Fibroblast of lung (primary cell): ENCODE measurements around the gene KCP. TPM values are rescaled to one million over a fixed set of nuclear protein-coding genes. Genes with fewer than 3 reads are reported as not detected.

Experiments
- DNase-seq, 2 donors: peaks; one replicate each; pipeline versions ENCODE4 v3.0.0 to v3.0.0-alpha.2; 2010; ENCODE audit warnings: low read depth in 2 of 2
- H2AFZ ChIP-seq: 2 replicates; pipeline ENCODE4 v1.5.1; 2012; ENCODE audit warnings: low read length, control low read depth, inconsistent platforms
- H3K27ac ChIP-seq: 2 replicates; pipeline ENCODE4 v1.5.1; 2011; ENCODE audit warnings: low read length, control low read depth; ENCODE audit not compliant: insufficient read depth
- H3K27me3 ChIP-seq: 2 replicates; pipeline ENCODE4 v1.5.1; 2011; ENCODE audit warnings: mild to moderate bottlenecking, low read length; ENCODE audit not compliant: control insufficient read depth, insufficient read depth
- H3K36me3 ChIP-seq: 2 replicates; pipeline ENCODE4 v1.5.1; 2011; ENCODE audit warnings: low read length; ENCODE audit not compliant: control insufficient read depth, insufficient read depth
- H3K4me1 ChIP-seq: 2 replicates; pipeline ENCODE4 v1.5.1; 2011; ENCODE audit warnings: low read length; ENCODE audit not compliant: control insufficient read depth, insufficient read depth; ENCODE audit errors: extremely low read depth
- H3K4me2 ChIP-seq: 2 replicates; pipeline ENCODE4 v1.5.1; 2011; ENCODE audit warnings: low read length, control low read depth; ENCODE audit not compliant: insufficient read depth; ENCODE audit errors: extremely low read depth
- H3K4me3 ChIP-seq, 4 experiments: fragments of 200-600 bp in 1 of 4; sonication (generic) in 1 of 4; replicated peaks in 1 of 4; 2 replicates each; pipeline ENCODE4 v1.5.1; 2011 to 2016; ENCODE audit warnings: low read length in 4 of 4, low read depth in 3 of 4, mild to moderate bottlenecking in 3 of 4, control low read depth in 2 of 4, inconsistent platforms in 1 of 4, mixed read lengths in 1 of 4; ENCODE audit not compliant: insufficient read depth in 1 of 4; ENCODE audit errors: control extremely low read depth in 1 of 4
- H3K79me2 ChIP-seq: 2 replicates; pipeline ENCODE4 v1.5.1; 2012; ENCODE audit warnings: mild to moderate bottlenecking, low read length, inconsistent platforms; ENCODE audit not compliant: control insufficient read depth, insufficient read depth
- H3K9ac ChIP-seq: 2 replicates; pipeline ENCODE4 v1.5.1; 2011; ENCODE audit warnings: mild to moderate bottlenecking, low read length, control low read depth; ENCODE audit not compliant: insufficient read depth
- H3K9me3 ChIP-seq: 2 replicates; pipeline ENCODE4 v1.5.1; 2012; ENCODE audit warnings: low read depth, low read length; ENCODE audit not compliant: control insufficient read depth, insufficient read depth
- H4K20me1 ChIP-seq: 2 replicates; pipeline ENCODE4 v1.5.1; 2011; ENCODE audit warnings: low read length; ENCODE audit not compliant: control insufficient read depth, insufficient read depth; ENCODE audit errors: extremely low read depth
- CTCF ChIP-seq, 2 donors: IDR thresholded peaks in 1 of 2; conservative IDR thresholded peaks in 1 of 2; 1 replicate in 1 of 2; 2 replicates in 1 of 2; pipeline ENCODE4 v1.5.1; 2011 to 2012; ENCODE audit warnings: low read length in 2 of 2, control low read depth in 1 of 2, inconsistent platforms in 1 of 2, low read depth in 1 of 2, mild to moderate bottlenecking in 1 of 2
- EZH2 ChIP-seq: IDR thresholded peaks from 2 replicates; pipeline ENCODE4 v1.5.1; 2012; ENCODE audit warnings: low read length, control low read depth, mild to moderate bottlenecking; ENCODE audit errors: missing control alignments
- polyA plus RNA-seq, 2 donors: library from polyadenylated mRNA; depleted of rRNA in 1 of 2; stranded (reverse) in 1 of 2; unstranded in 1 of 2; fragments of >200 nt; gene quantifications; 2 replicates each; pipeline ENCODE4 v1.2.1, GENCODE V29; 2011 to 2012; ENCODE audit warnings: missing spikeins in 1 of 2
- total RNA-seq: library from RNA; depleted of rRNA; stranded (reverse); fragments of >200 nt; gene quantifications from 2 replicates; pipeline ENCODE4 v1.2.1, GENCODE V29; 2014

The KCP gene
- total and polyA plus RNA-seq, 2 donors (not counting 1 experiment from before 2014, with no cell fraction given): 0.08 to 0.50 TPM

- Histone ChIP-seq H4K20me1 (no peaks in the 10 kb centered on the region), H3K79me2 (no peaks in the 10 kb centered on the region), H3K4me2 (no peak overlapping the region), H3K27me3 (no peaks in the 10 kb centered on the region), H3K27ac (no peak overlapping the region), H3K36me3 (peaks cover 5% of the 10 kb centered on the region), H3K4me3 (no peak overlapping the region), H2AFZ (no peak overlapping the region), H3K9ac (no peak overlapping the region), H3K9me3 (no peaks in the 10 kb centered on the region), H3K4me1 (no peaks in the 10 kb centered on the region)
- DNase-seq: peak; percentile 50 to 83
- TF ChIP-seq EZH2 (no peak), CTCF (conservative IDR thresholded peaks at IDR 0.05 in 1 of 2, IDR thresholded peaks at IDR 0.05 in 1 of 2; ENCODE audit: low read depth in 1 of 2, low read length in 2 of 2) (no peak)
These were observed 44.6 kb upstream of the KCP start for GRCh38 chr7:128954830-128955802.

GRCh38 chr7:128954150-128954549, 43.6 kb upstream of the KCP start:
- Histone ChIP-seq H3K27ac (no peak overlapping the region), H3K9me3 (no peaks in the 10 kb centered on the region), H2AFZ (no peak overlapping the region), H3K36me3 (peaks cover 5% of the 10 kb centered on the region), H3K79me2 (no peaks in the 10 kb centered on the region), H3K27me3 (no peaks in the 10 kb centered on the region), H3K9ac (no peak overlapping the region), H3K4me3 (no peak overlapping the region), H4K20me1 (no peaks in the 10 kb centered on the region), H3K4me2 (no peak overlapping the region), H3K4me1 (no peaks in the 10 kb centered on the region)
- TF ChIP-seq EZH2 (no peak), CTCF (conservative IDR thresholded peaks at IDR 0.05 in 1 of 2, IDR thresholded peaks at IDR 0.05 in 1 of 2; ENCODE audit: low read depth in 1 of 2, low read length in 2 of 2) (no peak)
- DNase-seq: no peak

GRCh38 chr7:128951296-128951695, 40.8 kb upstream of the KCP start:
- Histone ChIP-seq H4K20me1 (no peaks in the 10 kb centered on the region), H3K9me3 (no peaks in the 10 kb centered on the region), H3K4me3 (no peak overlapping the region), H3K36me3 (peaks cover 3% of the 10 kb centered on the region), H3K4me1 (no peaks in the 10 kb centered on the region), H3K27ac (no peak overlapping the region), H3K27me3 (no peaks in the 10 kb centered on the region), H3K79me2 (no peaks in the 10 kb centered on the region), H3K4me2 (no peak overlapping the region), H2AFZ (no peak overlapping the region), H3K9ac (no peak overlapping the region)
- no peak for TF ChIP-seq CTCF (conservative IDR thresholded peaks at IDR 0.05 in 1 of 2, IDR thresholded peaks at IDR 0.05 in 1 of 2; ENCODE audit: low read depth in 1 of 2, low read length in 2 of 2)
- no peak for TF ChIP-seq EZH2
- DNase-seq: no peak
